ENCODE results near the gene MRNIP.

Gene MRNIP

GRCh38 chr5:179875741-179876609, 17.4 kb upstream of the MRNIP start:
- no peaks in the 10 kb centered on the region for H3K27me3 ChIP-seq
- intact Hi-C loops (cut with DNase I; ENCODE audit: low total_unique reads): no loop called here
- H3K9me3 ChIP-seq: no peaks in the 10 kb centered on the region
- H3K4me1 ChIP-seq: peaks cover 0 to 2% (median 0%) of the 10 kb centered on the region in 4 donors
- no peak for TF ChIP-seq CTCF (IDR thresholded peaks at IDR 0.05)
- H3K36me3 ChIP-seq: peaks cover 45 to 97% (median 83%) of the 10 kb centered on the region in 3 donors
- DNase-seq: no peak
- no peak overlapping the region for H3K27ac ChIP-seq
- H3K4me3 ChIP-seq: no peak overlapping the region

- TF ChIP-seq CTCF (IDR thresholded peaks at IDR 0.05): no peak
- no peaks in the 10 kb centered on the region for H3K27me3 ChIP-seq
- no peak overlapping the region for H3K27ac ChIP-seq
- no peaks in the 10 kb centered on the region for H3K9me3 ChIP-seq
- H3K4me3 ChIP-seq: no peak overlapping the region
- intact Hi-C loops (cut with DNase I; ENCODE audit: low total_unique reads): no loop called here
- H3K36me3 ChIP-seq: peaks cover 51 to 97% (median 89%) of the 10 kb centered on the region in 3 donors
- no peak for DNase-seq
- H3K4me1 ChIP-seq: peaks cover 0 to 2% (median 0%) of the 10 kb centered on the region in 4 donors
These were observed 16.1 kb upstream of the MRNIP start for GRCh38 chr5:179874536-179875292.

- Histone ChIP-seq H3K27ac (no peak overlapping the region), H3K4me1 (peaks cover 0 to 2% (median 0%) of the 10 kb centered on the region in 4 donors), H3K9me3 (no peaks in the 10 kb centered on the region), H3K36me3 (peaks cover 48 to 97% (median 89%) of the 10 kb centered on the region in 3 donors), H3K27me3 (no peaks in the 10 kb centered on the region), H3K4me3 (no peak overlapping the region)
- no peak for TF ChIP-seq CTCF (IDR thresholded peaks at IDR 0.05)
- DNase-seq: no peak
- intact Hi-C loops (cut with DNase I; ENCODE audit: low total_unique reads): no loop called here
These were observed 15.5 kb upstream of the MRNIP start for GRCh38 chr5:179874136-179874535.

GRCh38 chr5:179873588-179874110, 15.0 kb upstream of the MRNIP start:
- Histone ChIP-seq H3K4me1 (peaks cover 0 to 2% (median 0%) of the 10 kb centered on the region in 4 donors), H3K4me3 (no peak overlapping the region), H3K27ac (no peak overlapping the region), H3K9me3 (no peaks in the 10 kb centered on the region), H3K27me3 (no peaks in the 10 kb centered on the region), H3K36me3 (peaks cover 48 to 97% (median 86%) of the 10 kb centered on the region in 3 donors)
- no peak for TF ChIP-seq CTCF (IDR thresholded peaks at IDR 0.05)
- intact Hi-C loops (cut with DNase I; ENCODE audit: low total_unique reads): no loop called here
- no peak for DNase-seq

GRCh38 chr5:179872828-179873575, 14.4 kb upstream of the MRNIP start:
- Histone ChIP-seq H3K4me3 (no peak overlapping the region), H3K27ac (no peak overlapping the region), H3K36me3 (peaks cover 48 to 97% (median 80%) of the 10 kb centered on the region in 3 donors), H3K9me3 (no peaks in the 10 kb centered on the region), H3K27me3 (no peaks in the 10 kb centered on the region), H3K4me1 (peaks cover 0 to under 1% (median 0%) of the 10 kb centered on the region in 4 donors)
- DNase-seq: no peak
- TF ChIP-seq CTCF (IDR thresholded peaks at IDR 0.05): no peak
- intact Hi-C loops (cut with DNase I; ENCODE audit: low total_unique reads): no loop called here
